Stromal cell of bone marrow (primary cell): ENCODE measurements around the gene WBP2NL.

Experiments
- DNase-seq: peaks from one replicate; pipeline ENCODE4 v3.0.0-alpha.2; 2012; ENCODE audit warnings: low read depth

Gene WBP2NL

DNA sequence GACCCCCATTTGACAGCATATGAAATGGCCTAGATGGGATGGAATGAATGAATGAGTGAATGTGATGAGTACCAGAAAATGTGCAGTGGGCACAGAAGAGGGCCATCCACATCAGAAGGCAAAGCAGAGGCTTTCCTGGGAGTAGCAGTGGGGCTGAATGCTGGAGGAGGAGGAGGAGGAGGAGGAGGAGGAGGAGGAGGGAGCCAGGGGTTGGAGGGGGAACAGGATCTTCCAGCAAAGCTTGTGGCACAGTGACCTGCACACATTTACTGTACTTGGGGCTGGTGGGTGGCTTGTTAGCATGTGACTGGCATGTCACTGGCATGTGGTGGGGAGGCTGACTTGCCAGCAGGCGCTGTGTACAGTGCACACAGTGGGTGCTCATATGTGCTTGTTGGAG lies 19.9 kb upstream of the WBP2NL start:
- no peak for DNase-seq

- DNase-seq: no peak
Measured at GRCh38 chr22:41979423-41980250, 19.0 kb upstream of the WBP2NL start.

DNA sequence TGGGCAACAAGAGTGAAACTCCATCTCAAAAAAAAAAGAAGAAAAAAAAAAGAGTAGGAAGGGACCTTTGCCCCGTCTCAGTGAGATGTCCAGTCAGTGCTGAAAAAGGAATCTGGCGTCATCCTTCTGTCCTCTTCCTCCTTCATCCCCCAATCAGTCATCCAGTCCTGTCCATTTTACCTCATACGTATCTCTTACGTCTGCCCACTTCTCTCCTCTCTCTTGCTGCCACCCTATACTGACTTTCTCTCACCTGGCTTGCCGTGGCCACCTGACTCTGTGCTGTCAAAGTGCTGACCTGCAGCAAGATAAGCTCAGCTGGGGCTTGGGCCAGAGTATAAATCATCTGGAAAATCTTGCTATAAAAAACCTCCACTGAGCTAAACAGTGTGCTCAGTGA lies 15.7 kb upstream of the WBP2NL start:
- DNase-seq: no peak

- DNase-seq: peak; percentile 21
Measured at GRCh38 chr22:41983513-41984405, 14.8 kb upstream of the WBP2NL start.

DNA sequence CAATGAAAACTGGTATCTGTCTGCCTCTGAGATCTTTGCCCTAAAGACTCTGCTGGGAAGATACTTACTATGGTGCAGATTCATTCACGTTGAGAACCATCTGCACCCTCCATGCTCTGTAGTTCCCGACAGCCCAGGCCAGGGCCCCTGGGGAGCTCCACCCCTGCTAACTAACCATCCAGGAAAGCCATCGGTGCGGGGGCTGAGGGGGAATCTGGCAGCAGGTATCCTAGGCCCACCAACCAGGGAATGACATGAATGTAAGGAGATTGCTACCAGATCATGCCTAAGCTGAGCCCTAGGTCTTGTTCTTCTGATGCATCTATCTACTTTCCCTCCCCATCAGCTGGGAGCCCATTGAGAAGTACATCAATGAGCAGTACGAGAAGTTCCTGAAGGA lies 11.3 kb upstream of the WBP2NL start:
- no peak for DNase-seq

- DNase-seq: no peak
Measured at GRCh38 chr22:41989246-41989645, 9.3 kb upstream of the WBP2NL start.

GRCh38 chr22:41991111-41991510 lies 7.5 kb upstream of the WBP2NL start:
- no peak for DNase-seq

DNA sequence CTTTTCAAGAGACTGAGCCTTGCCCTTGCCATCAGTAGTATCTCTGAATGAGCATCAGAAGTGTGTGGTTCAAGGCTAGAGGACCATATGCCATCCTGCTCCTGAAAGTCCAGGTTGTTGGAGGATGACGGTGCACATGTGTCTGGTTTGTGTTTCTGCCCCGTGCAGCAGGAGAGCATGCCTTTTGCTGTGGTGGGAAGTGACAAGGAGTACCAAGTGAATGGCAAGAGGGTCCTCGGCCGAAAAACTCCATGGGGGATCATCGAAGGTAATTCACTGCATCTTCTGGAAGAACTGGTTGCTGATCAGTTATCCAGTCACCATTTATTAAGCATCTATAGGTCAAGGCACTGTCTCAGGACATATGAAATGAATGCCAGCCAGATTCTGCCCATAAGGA lies 6.1 kb upstream of the WBP2NL start:
- DNase-seq: no peak

- no peak for DNase-seq
Measured at GRCh38 chr22:41995211-41995610, 3.4 kb upstream of the WBP2NL start.

DNA sequence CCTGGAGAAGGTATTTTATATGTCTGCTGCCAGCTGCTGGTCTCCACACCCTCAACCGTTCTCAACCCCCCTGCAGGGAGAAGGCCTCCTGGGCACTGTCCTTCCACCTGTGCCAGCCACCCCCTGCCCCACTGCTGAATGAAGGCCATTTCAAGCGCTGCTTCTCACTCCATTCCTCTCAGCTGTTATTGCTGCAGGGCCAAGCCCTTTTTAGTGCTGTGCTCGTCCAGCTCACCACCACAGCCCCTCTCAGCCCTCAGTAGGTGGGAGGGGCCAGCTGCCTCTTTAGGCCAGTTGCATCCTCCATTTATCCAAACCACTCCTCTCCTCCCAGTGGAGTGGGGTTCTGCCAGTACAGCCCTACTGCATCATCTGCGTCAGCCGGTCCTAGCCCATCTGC lies 1.8 kb upstream of the WBP2NL start:
- no peak for DNase-seq

- no peak for DNase-seq
Measured at GRCh38 chr22:42000466-42000865, 1.9 kb downstream of the WBP2NL start.

DNA sequence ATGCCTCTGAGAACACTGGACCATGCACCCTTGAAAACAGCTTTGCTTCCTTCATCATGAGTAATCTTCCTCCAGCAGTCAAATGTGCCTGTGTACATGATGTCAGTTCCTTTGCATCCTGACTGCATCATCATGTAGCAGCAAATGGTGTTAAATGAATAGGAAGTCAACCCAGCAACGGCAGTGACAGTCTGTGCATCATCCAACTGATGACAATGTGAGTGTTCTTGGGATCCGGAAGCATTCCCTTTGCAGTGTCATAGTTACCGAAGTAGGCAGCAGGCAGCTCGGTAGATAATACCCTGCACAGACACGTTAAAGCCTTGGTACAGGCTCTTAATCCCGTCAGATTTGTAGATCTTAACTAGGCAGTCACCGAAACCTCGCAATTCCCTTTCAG lies 2.5 kb downstream of the WBP2NL start:
- no peak for DNase-seq

- no peak for DNase-seq
Measured at GRCh38 chr22:42001706-42002105, 3.1 kb downstream of the WBP2NL start.

DNA sequence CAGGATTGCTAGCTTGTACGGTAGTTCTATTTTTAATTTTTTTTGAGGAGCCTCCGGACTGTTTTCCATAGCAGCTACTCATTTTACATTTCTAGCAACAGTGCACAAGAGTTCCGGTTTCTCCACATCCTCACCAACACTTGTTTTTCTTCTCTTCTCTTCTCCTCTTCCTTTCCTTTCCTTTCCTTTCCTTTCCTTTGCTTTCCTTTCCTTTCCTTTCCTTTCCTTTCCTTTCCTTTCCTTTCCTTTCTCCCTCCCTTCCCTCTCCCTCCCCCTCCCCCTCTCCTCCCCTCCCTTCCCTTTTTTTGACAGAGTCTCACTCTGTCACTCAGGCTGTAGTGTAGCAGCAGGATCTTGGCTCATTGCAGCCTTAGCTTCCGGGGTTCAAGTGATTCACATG lies 9.3 kb downstream of the WBP2NL start:
- DNase-seq: no peak

DNA sequence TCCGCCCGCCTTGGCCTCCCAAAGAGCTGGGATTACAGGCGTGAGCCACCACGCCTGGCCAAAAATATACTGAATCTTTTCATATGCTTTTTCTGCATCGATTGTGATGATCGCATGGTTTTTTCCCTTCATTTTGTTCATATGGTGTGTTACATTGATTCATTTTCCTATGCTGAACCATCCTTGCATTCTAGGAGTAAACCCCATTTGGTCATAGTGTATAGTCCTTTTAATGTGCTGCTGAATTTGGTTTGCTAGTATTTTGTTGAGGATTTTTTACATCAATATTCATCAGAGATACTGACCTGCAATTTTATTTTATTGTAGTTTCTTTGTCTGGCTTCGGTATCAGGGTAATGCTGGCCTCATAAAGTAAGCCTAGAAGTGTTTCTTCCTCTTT lies 12.2 kb downstream of the WBP2NL start:
- DNase-seq: no peak

DNA sequence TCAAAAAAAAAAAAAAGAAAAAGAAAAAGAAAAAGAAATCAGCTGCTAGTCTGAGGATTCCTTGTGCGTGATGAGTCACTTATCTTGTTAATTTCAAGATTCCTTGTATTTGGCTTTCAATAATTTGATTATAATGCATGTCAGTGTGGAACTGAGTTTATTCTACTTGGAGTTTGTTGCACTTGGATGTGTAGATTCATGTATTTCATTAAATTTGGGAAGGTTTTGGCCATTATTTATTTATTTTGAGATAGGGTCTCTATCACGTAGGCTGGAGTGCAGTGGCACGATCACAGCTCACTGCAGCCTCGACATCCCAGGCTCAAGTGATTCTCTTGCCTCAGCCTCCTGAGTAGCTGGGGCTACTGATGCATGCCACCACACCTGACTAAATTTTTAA lies 14.8 kb downstream of the WBP2NL start:
- no peak for DNase-seq

DNA sequence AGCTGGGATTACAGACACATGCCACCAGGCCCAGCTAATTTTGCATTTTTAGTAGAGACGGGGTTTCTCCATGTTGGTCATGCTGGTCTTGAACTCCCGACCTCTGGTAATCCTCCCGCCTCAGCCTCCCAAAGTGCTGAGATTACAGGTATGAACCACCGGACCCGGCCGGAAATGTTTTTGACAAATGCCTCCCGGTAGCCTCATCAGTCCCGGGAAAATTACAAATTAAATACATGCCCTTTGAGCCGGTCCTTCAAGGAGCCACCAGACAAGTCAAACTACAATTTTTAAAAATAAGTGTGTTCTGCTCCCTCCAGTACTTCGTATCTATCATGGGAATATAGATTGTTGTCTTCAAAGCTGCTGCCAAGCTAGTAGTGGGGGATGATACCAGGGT lies 17.5 kb downstream of the WBP2NL start:
- no peak for DNase-seq

DNA sequence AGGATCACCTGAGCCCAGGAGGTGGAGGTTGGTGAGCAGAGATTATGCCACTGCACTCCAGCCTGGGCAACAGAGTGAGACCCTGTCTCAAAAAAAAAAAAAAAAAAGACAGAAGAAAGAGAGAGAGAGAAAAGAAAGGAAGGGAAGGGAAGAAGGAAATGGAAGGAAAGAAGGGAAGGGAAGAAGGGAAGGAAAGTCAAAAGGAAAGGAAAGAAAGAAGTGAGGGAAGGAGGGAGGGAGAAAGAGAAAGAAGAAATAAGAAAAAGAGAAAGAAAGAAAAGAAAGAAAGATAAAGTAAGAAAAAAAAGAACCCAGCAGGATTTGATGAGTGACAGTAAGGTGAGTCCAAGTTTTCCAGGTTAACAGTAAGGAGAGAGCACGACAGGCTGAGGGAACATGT lies 19.6 kb downstream of the WBP2NL start:
- DNase-seq: no peak

- DNase-seq: no peak
Measured at GRCh38 chr22:42021571-42021970, 23.0 kb downstream of the WBP2NL start.

- no peak for DNase-seq
Measured at GRCh38 chr22:42022162-42022847, 23.7 kb downstream of the WBP2NL start.

DNA sequence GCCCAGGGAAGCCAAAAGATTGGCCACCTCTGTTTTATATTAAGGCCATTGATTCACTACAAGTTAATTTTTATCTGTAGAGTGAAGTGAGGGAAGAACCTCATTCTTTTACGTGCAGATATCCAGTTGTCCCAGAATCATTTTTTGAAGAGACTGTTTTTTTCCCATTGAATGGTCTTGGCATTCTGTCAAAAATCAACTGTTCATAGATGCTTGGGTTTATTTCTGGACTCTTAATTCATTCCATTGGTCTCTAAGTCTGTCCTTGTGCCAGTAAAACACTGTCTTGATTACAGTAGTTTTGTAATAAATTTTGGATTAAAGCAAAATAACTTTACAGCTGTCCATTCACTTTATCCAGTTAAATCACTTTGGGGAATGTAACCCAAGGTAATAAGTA lies 26.8 kb downstream of the WBP2NL start:
- DNase-seq: no peak

DNA sequence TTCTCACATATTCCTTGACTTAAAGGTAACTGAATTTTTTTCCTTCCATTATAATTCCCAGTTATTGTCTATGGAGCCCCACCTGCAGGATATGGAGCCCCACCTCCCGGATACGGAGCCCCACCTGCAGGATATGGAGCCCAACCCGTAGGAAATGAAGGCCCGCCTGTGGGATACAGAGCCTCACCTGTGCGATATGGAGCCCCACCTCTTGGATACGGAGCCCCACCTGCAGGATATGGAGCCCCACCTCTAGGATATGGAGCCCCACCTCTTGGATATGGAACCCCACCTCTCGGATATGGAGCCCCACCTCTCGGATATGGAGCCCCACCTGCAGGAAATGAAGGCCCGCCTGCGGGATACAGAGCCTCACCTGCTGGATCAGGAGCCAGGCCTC lies 28.1 kb downstream of the WBP2NL start:
- DNase-seq: no peak
